ENCODE results near the gene TMEM169. TPM values are rescaled to one million over a fixed set of nuclear protein-coding genes. Genes with fewer than 3 reads are reported as not detected.

The TMEM169 gene
- total and polyA plus RNA-seq, 2 of the 4 experiments (the other 2 are of a cell fraction): 0.15 to 0.54 TPM

- dilution Hi-C loops (cut with HindIII; ENCODE audit: low sequenced_read_pairs, unreplicated experiment): no loop called here
- in situ Hi-C loops (cut with MboI; ENCODE audit: low sequenced_read_pairs): no loop called here
- no peaks in the 10 kb centered on the region for H4K20me1 ChIP-seq (ENCODE audit: insufficient read depth, low read length)
- no peak overlapping the region for H3K56ac ChIP-seq (ENCODE audit: extremely low read depth, insufficient read depth, low read length)
- ChIA-PET POLR2A (ENCODE audit: unreplicated experiment) (interaction anchor here (0.7 kb wide), 1 partner anchor 60 kb away, joined by 3 read pairs; no protein-coding TSS in a partner anchor), CTCF (interaction anchor here (1.0 kb wide), 1 partner anchor 10 kb away, joined by 3 read pairs; no protein-coding TSS in a partner anchor)
- no peaks in the 10 kb centered on the region for H3K27me3 ChIP-seq (ENCODE audit: control insufficient read depth, insufficient read depth, low read length)
- H2AK5ac ChIP-seq (ENCODE audit: low read depth, low read length): no peak overlapping the region
- no peak overlapping the region for H3K4me3 ChIP-seq (ENCODE audit: insufficient read depth, low read depth, low read length)
- no peak overlapping the region for H4K5ac ChIP-seq (ENCODE audit: low read depth, low read length)
- H2BK15ac ChIP-seq (ENCODE audit: low read depth, low read length): no peak overlapping the region
- no peak overlapping the region for H2AFZ ChIP-seq (replicated peaks; ENCODE audit: low read length, poor library complexity)
- no peak overlapping the region for H2BK120ac ChIP-seq (ENCODE audit: low read depth, low read length)
- no peak overlapping the region for H2AK9ac ChIP-seq (replicated peaks; ENCODE audit: low read depth, low read length, poor library complexity)
- H3K9me1 ChIP-seq (ENCODE audit: insufficient read depth, low read length): 0 out of 2 replicates have a peak, but pooled peaks cover 4% of the 10 kb centered on the region
- H3K14ac ChIP-seq (replicated peaks; ENCODE audit: low read depth, low read length): no peak overlapping the region
- intact Hi-C loops (cut with micrococcal nuclease): no loop called here
- DNase-seq (no peak), ATAC-seq (ENCODE audit: low read depth) (no peak)
- no peak overlapping the region for H3K18ac ChIP-seq (ENCODE audit: low read depth, low read length)
- no peak overlapping the region for H2BK20ac ChIP-seq (ENCODE audit: low read depth, low read length)
- no TSS peak for BruUV-seq (replicated peaks)
- H3K36me3 ChIP-seq (ENCODE audit: control insufficient read depth, insufficient read depth, low read length): 0 out of 2 replicates have a peak, but pooled peaks cover 2% of the 10 kb centered on the region
- no peak overlapping the region for H3K4me2 ChIP-seq (ENCODE audit: low read depth, low read length)
- WGBS, 2 experiments (ENCODE audit: extremely low coverage in 2 of 2, insufficient read length in 1 of 2): 80% methylated on average over 1 of the region's 5 CpGs; no CpG with 5 or more reads in 1 of the 2 experiments
- H3K4ac ChIP-seq (ENCODE audit: low read depth, low read length): no peak overlapping the region
- H4K8ac ChIP-seq (ENCODE audit: low read depth in 2 of 2, low read length in 2 of 2): no peak overlapping the region
- H2BK5ac ChIP-seq (ENCODE audit: low read depth, low read length, poor library complexity, severe bottlenecking): no peak overlapping the region
- TF ChIP-seq CTCF (conservative IDR thresholded peaks at IDR 0.05; ENCODE audit: low read depth, low read length) (no peak), SMC3 (IDR thresholded peaks at IDR 0.05; ENCODE audit: low read depth, low read length) (no peak)
- no peak overlapping the region for H3K9ac ChIP-seq (ENCODE audit: low read depth, low read length)
- no peaks in the 10 kb centered on the region for H3K4me1 ChIP-seq (ENCODE audit: control insufficient read depth, insufficient read depth, low read length)
- H3K79me1 ChIP-seq (ENCODE audit: low read depth in 1 of 2, low read length in 2 of 2): no peaks in the 10 kb centered on the region
- no peak overlapping the region for H4K91ac ChIP-seq (ENCODE audit: insufficient read depth, low read depth, low read length)
- no peaks in the 10 kb centered on the region for H3K9me3 ChIP-seq (ENCODE audit: control insufficient read depth, insufficient read depth, low read length)
- H3K27ac ChIP-seq (ENCODE audit: insufficient read depth, low read length): no peak overlapping the region
- H3K23ac ChIP-seq (ENCODE audit: low read depth, low read length): no peak overlapping the region
Observed at GRCh38 chr2:216043949-216044348, 37.8 kb upstream of the TMEM169 start.
